ENCODE measurements around the gene ZNF662.
"Not testable (repeated sequence)": the region's sequence is repeated elsewhere in the genome, so short reads cannot be mapped to it uniquely, and the experiment has no call there.

DNA sequence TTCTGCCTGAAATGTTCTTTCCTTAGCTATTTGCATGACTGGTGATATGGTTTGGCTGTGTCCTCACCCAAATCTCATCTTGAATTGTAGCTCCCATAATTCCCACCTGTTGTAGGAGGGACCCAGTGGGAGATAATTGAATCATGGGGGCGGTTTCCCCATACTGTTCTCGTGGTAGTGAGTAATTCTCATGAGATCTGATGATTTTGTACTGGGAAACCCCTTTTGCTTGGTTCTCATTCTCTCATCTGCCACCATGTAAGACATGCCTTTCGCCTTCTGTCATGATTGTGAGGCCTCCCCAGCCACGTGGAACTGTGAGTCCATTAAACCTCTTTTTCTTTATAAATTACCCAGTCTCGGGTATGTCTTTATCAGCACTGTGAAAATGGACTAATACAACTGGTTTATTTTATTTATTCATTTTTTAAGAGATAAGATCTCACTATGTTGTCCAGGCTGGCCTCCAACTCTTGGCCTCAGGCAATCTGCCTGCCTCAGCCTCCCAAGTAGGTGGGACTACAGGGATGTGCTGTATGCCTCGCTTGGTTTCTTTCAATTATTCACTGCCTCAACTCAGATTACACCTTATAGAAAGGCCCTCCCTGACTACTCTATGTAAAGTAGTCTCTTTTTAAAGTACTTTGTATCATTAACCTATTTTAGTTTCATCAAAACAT, 22.6 kb upstream of the ZNF662 start:
- not testable (repeated sequence) for TF ChIP-seq EZH2 (IDR thresholded peaks at IDR 0.05; ENCODE audit: borderline replicate concordance, low read depth, low read length, poor library complexity, severe bottlenecking)
- TF ChIP-seq, protein P1, sequence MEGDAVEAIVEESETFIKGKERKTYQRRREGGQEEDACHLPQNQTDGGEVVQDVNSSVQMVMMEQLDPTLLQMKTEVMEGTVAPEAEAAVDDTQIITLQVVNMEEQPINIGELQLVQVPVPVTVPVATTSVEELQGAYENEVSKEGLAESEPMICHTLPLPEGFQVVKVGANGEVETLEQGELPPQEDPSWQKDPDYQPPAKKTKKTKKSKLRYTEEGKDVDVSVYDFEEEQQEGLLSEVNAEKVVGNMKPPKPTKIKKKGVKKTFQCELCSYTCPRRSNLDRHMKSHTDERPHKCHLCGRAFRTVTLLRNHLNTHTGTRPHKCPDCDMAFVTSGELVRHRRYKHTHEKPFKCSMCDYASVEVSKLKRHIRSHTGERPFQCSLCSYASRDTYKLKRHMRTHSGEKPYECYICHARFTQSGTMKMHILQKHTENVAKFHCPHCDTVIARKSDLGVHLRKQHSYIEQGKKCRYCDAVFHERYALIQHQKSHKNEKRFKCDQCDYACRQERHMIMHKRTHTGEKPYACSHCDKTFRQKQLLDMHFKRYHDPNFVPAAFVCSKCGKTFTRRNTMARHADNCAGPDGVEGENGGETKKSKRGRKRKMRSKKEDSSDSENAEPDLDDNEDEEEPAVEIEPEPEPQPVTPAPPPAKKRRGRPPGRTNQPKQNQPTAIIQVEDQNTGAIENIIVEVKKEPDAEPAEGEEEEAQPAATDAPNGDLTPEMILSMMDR (conservative IDR thresholded peaks at IDR 0.05; ENCODE audit: low read depth, low read length): not testable (repeated sequence)

All from A673 (cell line).